ENCODE measurements around the gene GNA12. TPM values are rescaled to one million over a fixed set of nuclear protein-coding genes. Genes with fewer than 3 reads are reported as not detected.

GNA12 gene
- total RNA-seq, 1 donor from 2014 or later, result 19.3 TPM

DNA sequence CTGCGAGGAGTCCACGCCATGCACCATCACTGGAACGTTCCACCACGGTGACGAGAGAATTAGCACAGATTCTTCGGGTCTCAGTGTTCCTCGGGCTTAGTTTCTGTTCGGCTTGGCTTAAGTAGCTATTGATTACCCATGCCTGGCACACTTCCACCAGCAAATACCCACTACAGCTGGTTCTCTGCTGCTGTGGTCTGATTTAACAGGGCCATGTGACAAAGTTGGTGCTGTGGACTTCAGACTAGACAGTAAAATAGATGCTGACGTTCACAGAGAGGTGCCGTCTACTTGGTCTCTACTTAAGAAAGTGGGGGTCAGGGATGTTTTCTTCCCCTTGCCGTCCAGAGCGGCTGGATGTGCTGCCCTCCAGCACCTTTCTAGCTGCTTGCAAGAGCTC lies 11.6 kb downstream of the GNA12 start:
- TF ChIP-seq, protein P1, sequence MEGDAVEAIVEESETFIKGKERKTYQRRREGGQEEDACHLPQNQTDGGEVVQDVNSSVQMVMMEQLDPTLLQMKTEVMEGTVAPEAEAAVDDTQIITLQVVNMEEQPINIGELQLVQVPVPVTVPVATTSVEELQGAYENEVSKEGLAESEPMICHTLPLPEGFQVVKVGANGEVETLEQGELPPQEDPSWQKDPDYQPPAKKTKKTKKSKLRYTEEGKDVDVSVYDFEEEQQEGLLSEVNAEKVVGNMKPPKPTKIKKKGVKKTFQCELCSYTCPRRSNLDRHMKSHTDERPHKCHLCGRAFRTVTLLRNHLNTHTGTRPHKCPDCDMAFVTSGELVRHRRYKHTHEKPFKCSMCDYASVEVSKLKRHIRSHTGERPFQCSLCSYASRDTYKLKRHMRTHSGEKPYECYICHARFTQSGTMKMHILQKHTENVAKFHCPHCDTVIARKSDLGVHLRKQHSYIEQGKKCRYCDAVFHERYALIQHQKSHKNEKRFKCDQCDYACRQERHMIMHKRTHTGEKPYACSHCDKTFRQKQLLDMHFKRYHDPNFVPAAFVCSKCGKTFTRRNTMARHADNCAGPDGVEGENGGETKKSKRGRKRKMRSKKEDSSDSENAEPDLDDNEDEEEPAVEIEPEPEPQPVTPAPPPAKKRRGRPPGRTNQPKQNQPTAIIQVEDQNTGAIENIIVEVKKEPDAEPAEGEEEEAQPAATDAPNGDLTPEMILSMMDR (conservative IDR thresholded peaks at IDR 0.05; ENCODE audit: low read depth, low read length), result no peak
- H3K4me3 ChIP-seq (ENCODE audit: low read depth, low read length), result no peak overlapping the region
- DNase-seq (ENCODE audit: low read depth), result no peak

DNA sequence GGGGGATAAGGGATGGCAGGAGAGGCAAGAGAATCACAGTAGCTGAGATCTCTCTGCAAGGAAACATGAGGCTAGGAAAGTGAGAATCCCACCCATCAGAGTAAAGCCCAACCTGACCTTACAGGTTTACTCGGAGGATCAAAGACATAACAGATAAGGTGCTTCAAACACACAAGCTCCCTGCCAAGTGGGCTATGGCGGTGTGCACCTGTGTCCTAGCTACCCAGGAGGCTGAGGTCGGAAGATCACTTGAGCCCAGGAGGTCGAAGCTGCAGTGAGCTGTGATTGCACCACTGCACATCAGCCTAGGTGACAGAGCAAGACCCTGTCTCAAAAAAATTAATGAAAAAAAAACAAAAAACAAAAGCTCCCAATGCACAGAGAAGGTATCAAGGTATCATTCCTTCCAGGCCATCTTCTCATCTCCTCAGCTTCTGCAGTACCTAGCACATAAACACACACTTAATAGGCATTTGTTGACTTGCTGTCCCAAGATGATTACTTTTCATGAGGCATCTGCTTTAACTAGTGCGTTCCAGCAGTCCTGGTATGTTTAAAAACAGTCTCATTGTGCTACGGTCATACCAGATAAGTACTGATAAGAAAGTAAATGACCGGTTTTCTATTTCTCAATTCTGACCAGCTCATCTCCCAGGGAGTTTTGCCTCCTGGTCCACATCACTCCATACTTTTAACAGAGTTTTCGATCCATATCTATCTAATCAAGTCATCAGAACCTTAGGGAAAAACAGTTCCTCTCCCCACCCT lies 13.3 kb downstream of the GNA12 start:
- no peak for DNase-seq (ENCODE audit: low read depth)
- TF ChIP-seq, protein P1 (conservative IDR thresholded peaks at IDR 0.05; ENCODE audit: low read depth, low read length), result no peak
- no peak overlapping the region for H3K4me3 ChIP-seq (ENCODE audit: low read depth, low read length)

DNA sequence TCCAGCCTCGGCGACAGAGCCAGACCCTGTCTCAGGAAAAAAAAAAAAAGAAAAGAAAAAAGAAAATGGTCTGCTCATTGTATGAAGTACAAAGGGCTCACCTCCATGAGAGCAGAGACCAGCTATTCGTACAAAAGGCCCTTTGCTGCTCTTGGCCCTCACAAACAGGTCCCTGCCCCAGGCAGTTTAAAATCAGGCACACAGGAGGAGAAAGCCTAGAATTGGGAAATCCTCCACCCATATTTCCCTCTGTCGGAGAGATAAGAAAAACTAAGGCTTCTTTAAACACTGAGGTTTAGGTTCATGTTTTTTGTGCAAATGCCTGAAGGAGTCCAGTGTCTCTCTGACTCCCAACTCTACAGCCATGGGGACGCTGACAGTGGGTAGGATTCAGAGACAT lies 15.1 kb downstream of the GNA12 start:
- no peak for DNase-seq (ENCODE audit: low read depth)

DNA sequence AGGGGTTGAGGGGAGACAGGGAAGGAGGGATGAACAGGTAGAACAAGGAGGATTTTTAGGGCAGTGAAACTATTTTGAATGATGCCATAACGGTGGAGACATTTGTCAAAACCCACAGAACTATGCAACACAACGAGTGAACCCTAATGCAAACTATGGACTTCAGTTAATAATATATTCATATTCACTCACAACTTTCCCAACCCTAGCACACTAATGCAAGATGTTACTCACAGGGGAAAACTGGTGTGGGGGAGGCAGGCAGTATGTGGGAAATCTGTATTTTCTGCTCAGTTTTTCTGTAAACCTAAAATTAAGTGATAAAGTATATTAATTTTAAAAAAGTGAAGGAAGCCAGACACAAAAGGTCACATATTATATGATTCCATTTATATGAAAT lies 17.3 kb downstream of the GNA12 start:
- DNase-seq (ENCODE audit: low read depth), result no peak
- no peak overlapping the region for H3K4me3 ChIP-seq (ENCODE audit: low read depth, low read length)
- TF ChIP-seq, protein P1 (conservative IDR thresholded peaks at IDR 0.05; ENCODE audit: low read depth, low read length), result no peak

More for the DNA sequence above, 15.1 kb downstream of the GNA12 start:
- TF ChIP-seq, protein P1 (conservative IDR thresholded peaks at IDR 0.05; ENCODE audit: low read depth, low read length), result no peak
- H3K4me3 ChIP-seq (ENCODE audit: low read depth, low read length), result no peak overlapping the region

DNA sequence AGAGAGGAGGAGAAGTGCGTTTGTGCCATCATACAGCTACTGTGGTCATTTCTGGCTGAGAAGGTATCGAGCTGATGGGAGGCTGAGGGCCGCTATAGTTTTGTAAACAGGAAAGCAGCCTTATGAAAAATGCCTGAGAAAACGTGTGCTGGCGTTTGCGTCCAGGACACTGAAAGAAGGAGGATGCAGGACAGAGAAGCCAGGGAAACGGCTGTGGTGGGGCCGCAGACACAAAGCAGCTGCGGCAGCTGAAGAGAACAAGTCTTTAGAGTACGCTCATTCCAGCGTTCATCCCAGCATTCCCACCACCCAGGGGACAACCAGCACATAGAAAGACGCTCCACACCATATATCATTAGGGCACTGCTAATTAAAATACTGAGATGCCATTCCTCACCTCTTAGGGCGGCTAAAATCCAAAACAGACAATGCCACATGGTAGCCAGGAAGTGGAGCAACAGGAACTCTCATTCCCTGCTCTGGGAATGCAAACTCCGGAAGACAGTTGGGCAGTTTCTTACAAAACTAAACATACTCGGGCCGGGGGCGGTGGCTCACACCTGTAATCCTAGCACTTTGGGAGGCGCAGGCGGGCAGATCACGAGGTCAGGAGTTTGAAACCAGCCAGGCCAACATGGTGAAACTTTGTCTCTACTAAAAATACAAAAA lies 18.4 kb downstream of the GNA12 start:
- H3K4me3 ChIP-seq (ENCODE audit: low read depth, low read length), result no peak overlapping the region
- TF ChIP-seq, protein P1 (conservative IDR thresholded peaks at IDR 0.05; ENCODE audit: low read depth, low read length), result no peak
- no peak for DNase-seq (ENCODE audit: low read depth)

DNA sequence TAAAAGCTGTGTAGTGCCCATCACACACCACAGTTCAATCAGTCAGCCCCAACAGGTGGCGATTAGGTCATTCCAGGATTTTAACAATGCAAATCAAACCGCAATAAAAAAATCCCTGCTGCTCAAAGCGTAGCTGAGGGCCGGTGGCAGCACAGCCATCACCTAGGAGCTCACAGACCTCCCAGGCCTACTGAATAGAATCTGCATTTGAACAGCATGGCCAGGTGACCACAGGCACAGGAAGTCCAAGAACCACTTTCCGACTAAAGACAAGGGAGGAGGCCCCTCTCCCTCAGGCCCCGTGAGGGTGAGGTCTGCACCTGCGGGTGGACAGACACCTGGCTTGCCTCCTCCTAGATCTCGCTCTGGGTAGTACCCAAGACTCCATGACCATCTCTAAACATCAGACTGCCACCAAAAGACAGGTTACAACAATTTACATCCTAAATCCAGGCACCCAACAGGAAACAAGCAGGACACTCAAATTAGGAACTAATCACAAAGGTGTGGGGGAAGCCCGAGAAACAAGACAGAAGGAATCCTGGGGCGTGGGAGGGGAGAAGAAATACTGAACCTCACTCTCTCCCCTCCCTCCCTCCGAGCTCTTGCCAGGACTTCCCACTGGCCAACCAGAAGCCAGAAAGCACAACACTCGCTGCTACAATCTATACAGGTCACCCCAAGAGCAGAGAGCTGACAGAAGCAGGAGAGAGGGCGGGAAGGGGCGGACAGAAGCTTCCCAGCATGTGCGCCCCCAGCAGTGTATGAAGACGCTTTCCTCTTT lies 19.2 kb downstream of the GNA12 start:
- TF ChIP-seq, protein P1 (conservative IDR thresholded peaks at IDR 0.05; ENCODE audit: low read depth, low read length), result no peak
- no peak for DNase-seq (ENCODE audit: low read depth)
- no peak overlapping the region for H3K4me3 ChIP-seq (ENCODE audit: low read depth, low read length)

All from epithelial cell of proximal tubule (primary cell).